ENCODE results near the gene TVP23B.

TVP23B gene

GRCh38 chr17:18848501-18848900, 67.5 kb downstream of the TVP23B start:
- ChIA-PET POLR2A (no interaction called here), CTCF (no interaction called here)

DNA sequence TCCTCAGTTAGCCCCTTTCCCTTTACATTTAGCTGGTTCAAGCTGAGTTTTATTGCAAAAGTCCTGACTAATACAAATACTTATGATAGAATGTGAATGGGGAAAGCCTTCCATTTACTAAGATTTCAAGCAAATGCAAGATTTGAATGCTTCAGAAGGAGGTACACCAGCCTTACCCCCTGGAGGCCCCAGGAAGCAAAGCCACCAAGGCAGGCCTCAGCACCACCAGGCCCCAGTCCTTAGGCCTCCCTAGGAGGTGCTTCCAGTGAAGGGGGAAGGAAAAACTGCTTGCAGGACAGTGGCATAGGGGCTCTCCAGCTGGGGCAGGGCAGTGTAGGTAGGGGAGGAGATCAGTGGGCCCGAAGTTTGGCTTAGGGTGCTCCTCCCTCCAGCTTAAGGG, 69.7 kb downstream of the TVP23B start:
- no peaks in the 10 kb centered on the region for H3K9me3 ChIP-seq (ENCODE audit: control insufficient read depth, insufficient read depth, low read depth, low read length)
- TF ChIP-seq GLIS1 (tag by site-specific recombination; IDR thresholded peaks at IDR 0.05) (0 out of 2 replicates have a peak, but pooled peaks have one; percentile 22), HOXC10 (CRISPR knock-in tag; IDR thresholded peaks at IDR 0.05) (no peak)
- peaks cover 0 to 5% of the 10 kb centered on the region in 2 experiments; a peak in 1 of 3 replicates for H3K36me3 ChIP-seq (ENCODE audit: control insufficient read depth in 2 of 2, insufficient read depth in 1 of 2, low read length in 2 of 2)
- H3K4me1 ChIP-seq (ENCODE audit: control insufficient read depth, insufficient read depth, low read length) = 0 out of 2 replicates have a peak, but pooled peaks cover 3% of the 10 kb centered on the region
- POLR2A ChIA-PET = interaction anchor here (0.5 to 1.5 kb wide), 2 partner anchors 8 to 19 kb away, joined by 3 to 5 read pairs; no protein-coding TSS in a partner anchor
- CTCF ChIA-PET = interaction anchor here (0.6 kb wide), 1 partner anchor 120 kb away, joined by 3 read pairs; no protein-coding TSS in a partner anchor
- H3K4me3 ChIP-seq (ENCODE audit: low read depth, low read length) = no peak overlapping the region
- no peak overlapping the region for H3K27ac ChIP-seq (ENCODE audit: extremely low read depth, low read depth, low read length)

More at GRCh38 chr17:18848501-18848900, 67.5 kb downstream of the TVP23B start:
- H3K27ac ChIP-seq (ENCODE audit: extremely low read depth, low read depth, low read length) = no peak overlapping the region
- H3K4me1 ChIP-seq (ENCODE audit: control insufficient read depth, insufficient read depth, low read length) = no peaks in the 10 kb centered on the region
- TF ChIP-seq, protein P1, sequence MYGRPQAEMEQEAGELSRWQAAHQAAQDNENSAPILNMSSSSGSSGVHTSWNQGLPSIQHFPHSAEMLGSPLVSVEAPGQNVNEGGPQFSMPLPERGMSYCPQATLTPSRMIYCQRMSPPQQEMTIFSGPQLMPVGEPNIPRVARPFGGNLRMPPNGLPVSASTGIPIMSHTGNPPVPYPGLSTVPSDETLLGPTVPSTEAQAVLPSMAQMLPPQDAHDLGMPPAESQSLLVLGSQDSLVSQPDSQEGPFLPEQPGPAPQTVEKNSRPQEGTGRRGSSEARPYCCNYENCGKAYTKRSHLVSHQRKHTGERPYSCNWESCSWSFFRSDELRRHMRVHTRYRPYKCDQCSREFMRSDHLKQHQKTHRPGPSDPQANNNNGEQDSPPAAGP (tag by site-specific recombination; IDR thresholded peaks at IDR 0.05) = no peak
- no peak for TF ChIP-seq ZNF530 (tag by site-specific recombination; IDR thresholded peaks at IDR 0.05; ENCODE audit: low read depth)
- no peak for TF ChIP-seq INSM2 (tag by site-specific recombination; IDR thresholded peaks at IDR 0.05)
- TF ChIP-seq ZNF510 (tag by site-specific recombination; IDR thresholded peaks at IDR 0.05; ENCODE audit: insufficient replicate concordance) = no peak
- no peak for TF ChIP-seq ZNF707 (tag by site-specific recombination; IDR thresholded peaks at IDR 0.05)
- TF ChIP-seq ZNF501 (tag by site-specific recombination; IDR thresholded peaks at IDR 0.05) = no peak
- no peak for TF ChIP-seq ZNF596 (tag by site-specific recombination; IDR thresholded peaks at IDR 0.05)
- no peak for TF ChIP-seq GLI2 (tag by site-specific recombination; IDR thresholded peaks at IDR 0.05; ENCODE audit: borderline replicate concordance, low read depth)
- TF ChIP-seq ZNF639 (tag by site-specific recombination; IDR thresholded peaks at IDR 0.05) = no peak
- TF ChIP-seq ZBTB49 (tag by site-specific recombination; IDR thresholded peaks at IDR 0.05; ENCODE audit: low read depth) = no peak
- TF ChIP-seq SP7 (tag by site-specific recombination; IDR thresholded peaks at IDR 0.05) = no peak
- no peak for TF ChIP-seq ZNF830 (tag by site-specific recombination; IDR thresholded peaks at IDR 0.05; ENCODE audit: low read depth)
- peaks cover 0 to 5% of the 10 kb centered on the region in 2 experiments; a peak in 1 of 3 replicates for H3K36me3 ChIP-seq (ENCODE audit: control insufficient read depth in 2 of 2, insufficient read depth in 1 of 2, low read length in 2 of 2)
- H3K4me3 ChIP-seq (ENCODE audit: low read depth, low read length) = no peak overlapping the region
- no peaks in the 10 kb centered on the region for H3K9me3 ChIP-seq (ENCODE audit: control insufficient read depth, insufficient read depth, low read depth, low read length)

GRCh38 chr17:18851201-18851600, 70.2 kb downstream of the TVP23B start:
- Histone ChIP-seq H3K27ac (ENCODE audit: extremely low read depth, low read depth, low read length) (no peak overlapping the region), H3K36me3 (ENCODE audit: control insufficient read depth in 2 of 2, insufficient read depth in 1 of 2, low read length in 2 of 2) (peaks cover 0 to 5% of the 10 kb centered on the region in 2 experiments; a peak in 1 of 3 replicates), H3K4me3 (ENCODE audit: low read depth, low read length) (no peak overlapping the region), H3K4me1 (ENCODE audit: control insufficient read depth, insufficient read depth, low read length) (0 out of 2 replicates have a peak, but pooled peaks cover 3% of the 10 kb centered on the region), H3K9me3 (ENCODE audit: control insufficient read depth, insufficient read depth, low read depth, low read length) (no peaks in the 10 kb centered on the region)
- TF ChIP-seq GLI2 (tag by site-specific recombination; IDR thresholded peaks at IDR 0.05; ENCODE audit: borderline replicate concordance, low read depth) (no peak), SP3 (tag by site-specific recombination; IDR thresholded peaks at IDR 0.05) (no peak), ZNF335 (tag by site-specific recombination; conservative IDR thresholded peaks at IDR 0.05) (0 out of 2 replicates have a peak, but pooled peaks have one; percentile 18), GLIS1 (tag by site-specific recombination; IDR thresholded peaks at IDR 0.05) (no peak)
- ChIA-PET POLR2A (interaction anchor here (1.5 kb wide), 1 partner anchor 8 kb away, joined by 3 read pairs; no protein-coding TSS in a partner anchor), CTCF (no interaction called here)
